PC-3 (cell line): ENCODE measurements around the gene CMSS1. TPM values are rescaled to one million over a fixed set of nuclear protein-coding genes. Genes with fewer than 3 reads are reported as not detected.

Experiments
- ATAC-seq: fragments of 200-7000 bp; cut with Tn5 transposase; 2 replicates; pipeline ENCODE4 v1.9.1; 2020; ENCODE audit warnings: mild to moderate bottlenecking, moderate library complexity
- BruUV-seq: library from RNA; stranded (reverse); fragments of 400-500 nt; replicated peaks from 2 replicates; lab custom pipeline; 2021; lab: Mats Ljungman, UMichigan
- CTCF ChIA-PET: fragments of 300-600 bp; sonication (Branson Sonifier 250); formaldehyde crosslinking; loops from one replicate; lab custom pipeline; 2022; ENCODE audit warnings: antibody characterized with exemption; lab: Charles Lee
- POLR2A ChIA-PET: fragments of 300-600 bp; sonication (Branson Sonifier 250); formaldehyde crosslinking; loops from one replicate; lab custom pipeline; 2022; ENCODE audit warnings: antibody characterized with exemption; ENCODE audit not compliant: unreplicated experiment; lab: Charles Lee
- DNase-seq: peaks from one replicate; pipeline ENCODE4 v3.0.0-alpha.2; 2015
- H2AFZ ChIP-seq: fragments of 300-600 bp; sonication (generic); 2 replicates; pipeline ENCODE4 v1.6.0; 2016; ENCODE audit warnings: antibody characterized with exemption, low read length
- H3F3A ChIP-seq: fragments of 300-600 bp; sonication (generic); one replicate; pipeline ENCODE4 v1.6.0; 2017; ENCODE audit warnings: antibody characterized with exemption, low read length, control low read depth, mild to moderate bottlenecking; ENCODE audit not compliant: unreplicated experiment
- H3K27ac ChIP-seq: fragments of 300-600 bp; sonication (generic); 2 replicates; pipeline ENCODE4 v1.5.1; 2016; ENCODE audit warnings: mild to moderate bottlenecking, low read length
- H3K27me3 ChIP-seq: fragments of 300-600 bp; sonication (generic); 2 replicates; pipeline ENCODE4 v1.6.1; 2016; ENCODE audit warnings: low read length, mixed read lengths
- H3K36me3 ChIP-seq: fragments of 300-600 bp; sonication (generic); 2 replicates; pipeline ENCODE4 v1.6.1; 2016; ENCODE audit warnings: low read depth, mixed run types, low read length, mixed read lengths
- H3K4me1 ChIP-seq: fragments of 300-600 bp; sonication (generic); 2 replicates; pipeline ENCODE4 v1.5.1; 2016; ENCODE audit warnings: low read length; ENCODE audit not compliant: insufficient read depth
- H3K4me2 ChIP-seq: fragments of 300-600 bp; sonication (generic); 2 replicates; pipeline ENCODE4 v1.6.0; 2016; ENCODE audit warnings: low read length
- H3K4me3 ChIP-seq: fragments of 300-600 bp; sonication (generic); 2 replicates; pipeline ENCODE4 v1.5.1; 2016; ENCODE audit warnings: mild to moderate bottlenecking, low read length, mixed read lengths
- H3K79me2 ChIP-seq: fragments of 300-600 bp; sonication (generic); 2 replicates; pipeline ENCODE4 v1.6.1; 2017; ENCODE audit warnings: low read length, mixed read lengths
- H3K9ac ChIP-seq: fragments of 300-600 bp; sonication (generic); 2 replicates; pipeline ENCODE4 v1.6.0; 2016; ENCODE audit warnings: mild to moderate bottlenecking, low read length
- H3K9me2 ChIP-seq: fragments of 300-600 bp; sonication (generic); replicated peaks from 2 replicates; pipeline ENCODE4 v1.6.1; 2016; ENCODE audit warnings: mixed run types, low read length, mixed read lengths
- H3K9me3 ChIP-seq: fragments of 300-600 bp; sonication (generic); 2 replicates; pipeline ENCODE4 v1.6.1; 2016; ENCODE audit warnings: low read length, mixed read lengths
- H4K20me1 ChIP-seq: fragments of 300-600 bp; sonication (generic); 2 replicates; pipeline ENCODE4 v1.6.1; 2016; ENCODE audit warnings: low read length, mixed read lengths
- CTCF ChIP-seq: fragments of 300-600 bp; sonication (generic); conservative IDR thresholded peaks from 2 replicates; pipeline ENCODE4 v1.5.1; 2017; ENCODE audit warnings: antibody characterized with exemption, low read depth, mild to moderate bottlenecking, low read length
- EZH2 ChIP-seq: fragments of 300-600 bp; sonication (generic); IDR thresholded peaks from one replicate; pipeline ENCODE4 v1.6.1; 2017; ENCODE audit warnings: antibody characterized with exemption, mild to moderate bottlenecking, low read length; ENCODE audit not compliant: unreplicated experiment
- EZH2phosphoT487 ChIP-seq: fragments of 300-600 bp; sonication (generic); IDR thresholded peaks from 2 replicates; pipeline ENCODE4 v1.6.1; 2018; ENCODE audit warnings: mild to moderate bottlenecking, antibody characterized with exemption, low read length, borderline replicate concordance
- intact Hi-C: fragments of 100-400 bp; cut with micrococcal nuclease; formaldehyde crosslinking; loops from 2 replicates; pipeline ENCODE4 v1.9.0; 2023
- total RNA-seq: library from RNA; depleted of rRNA; stranded (reverse); fragments of >200 nt; gene quantifications from 2 replicates; pipeline ENCODE4 v1.2.3, GENCODE V29; 2014

Gene CMSS1
- total RNA-seq, 1 experiment from 2014 or later, result 63.1 TPM

GRCh38 chr3:100106094-100106493 lies 288.4 kb downstream of the CMSS1 start:
- H3F3A ChIP-seq, result peaks cover 5% of the 10 kb centered on the region
- H3K4me1 ChIP-seq, result peaks cover 58% of the 10 kb centered on the region
- H3K27ac ChIP-seq, result peak overlapping the region; percentile 88
- H3K9ac ChIP-seq, result no peak overlapping the region; the same call in 1 of the 2 replicates
- H2AFZ ChIP-seq, result no peak overlapping the region
- ATAC-seq (no peak), DNase-seq (peak; percentile 38)
- no peaks in the 10 kb centered on the region for H3K36me3 ChIP-seq
- 0 out of 2 replicates have a peak, but pooled peaks cover 4% of the 10 kb centered on the region for H4K20me1 ChIP-seq
- no TSS peak for BruUV-seq
- H3K9me3 ChIP-seq, result no peaks in the 10 kb centered on the region
- H3K4me2 ChIP-seq, result peak overlapping the region; percentile 66
- POLR2A ChIA-PET, result interaction anchor here (0.5 kb wide), 1 partner anchor 121 kb away, joined by 3 read pairs; no protein-coding TSS in a partner anchor
- intact Hi-C loops, result loop anchor here (1.0 to 2.0 kb wide), 2 partner anchors 53 to 148 kb away; no protein-coding TSS in a partner anchor
- no peaks in the 10 kb centered on the region for H3K79me2 ChIP-seq
- TF ChIP-seq EZH2phosphoT487 (no peak), CTCF (no peak), EZH2 (no peak)
- CTCF ChIA-PET, result interaction anchor here (1.4 kb wide), 1 partner anchor 274 kb away, joined by 8 read pairs; no protein-coding TSS in a partner anchor
- no peaks in the 10 kb centered on the region for H3K27me3 ChIP-seq
- no peaks in the 10 kb centered on the region for H3K9me2 ChIP-seq
- no peak overlapping the region for H3K4me3 ChIP-seq

GRCh38 chr3:100106531-100107141 lies 289.0 kb downstream of the CMSS1 start:
- TF ChIP-seq CTCF (no peak), EZH2 (no peak), EZH2phosphoT487 (no peak)
- peak; percentile 67 for DNase-seq
- H3K9me2 ChIP-seq, result no peaks in the 10 kb centered on the region
- no peaks in the 10 kb centered on the region for H3K79me2 ChIP-seq
- no TSS peak for BruUV-seq
- ATAC-seq, result peak; percentile 19
- POLR2A ChIA-PET, result interaction anchor here (0.5 to 0.7 kb wide), 3 partner anchors 121 to 470 kb away, joined by 3 read pairs; no protein-coding TSS in a partner anchor
- intact Hi-C loops, result loop anchor here (1.0 to 2.0 kb wide), 8 partner anchors 19 to 148 kb away; no protein-coding TSS in a partner anchor
- H4K20me1 ChIP-seq, result 0 out of 2 replicates have a peak, but pooled peaks cover 4% of the 10 kb centered on the region
- H3K27ac ChIP-seq, result peak overlapping the region; percentile 88
- CTCF ChIA-PET, result interaction anchor here (1.0 to 1.4 kb wide), 4 partner anchors 30 to 275 kb away, joined by 3 to 8 read pairs (median 4); no protein-coding TSS in a partner anchor
- no peaks in the 10 kb centered on the region for H3K9me3 ChIP-seq
- H3K9ac ChIP-seq, result peak overlapping the region; percentile 39
- peaks cover 5% of the 10 kb centered on the region for H3F3A ChIP-seq
- H3K4me2 ChIP-seq, result peak overlapping the region; percentile 66
- no peak overlapping the region for H2AFZ ChIP-seq
- no peaks in the 10 kb centered on the region for H3K27me3 ChIP-seq
- H3K36me3 ChIP-seq, result no peaks in the 10 kb centered on the region
- no peak overlapping the region for H3K4me3 ChIP-seq
- H3K4me1 ChIP-seq, result peaks cover 58% of the 10 kb centered on the region
